Gastrocnemius medialis (tissue), 4 donors: ENCODE results near the gene KDM1A.

Experiments used
- POLR2A ChIP-seq, 2 donors: fragments of 450-650 bp; IDR thresholded peaks; one replicate each; pipeline ENCODE4 v1.6.1; 2017; ENCODE audit warnings: antibody characterized with exemption in 2 of 2, mild to moderate bottlenecking in 2 of 2, moderate library complexity in 2 of 2
- TF ChIP-seq, protein P1 (sequence below), 5 experiments: fragments of 450-650 bp in 3 of 5; fragments of 200-600 bp in 2 of 5; sonication (generic) in 2 of 5; IDR thresholded peaks in 4 of 5; conservative IDR thresholded peaks in 1 of 5; 1 replicate in 4 of 5; 2 replicates in 1 of 5; pipeline ENCODE4 v1.5.1; 2016 to 2019; ENCODE audit warnings: antibody characterized with exemption in 5 of 5, mild to moderate bottlenecking in 3 of 5, moderate library complexity in 3 of 5

DNA sequence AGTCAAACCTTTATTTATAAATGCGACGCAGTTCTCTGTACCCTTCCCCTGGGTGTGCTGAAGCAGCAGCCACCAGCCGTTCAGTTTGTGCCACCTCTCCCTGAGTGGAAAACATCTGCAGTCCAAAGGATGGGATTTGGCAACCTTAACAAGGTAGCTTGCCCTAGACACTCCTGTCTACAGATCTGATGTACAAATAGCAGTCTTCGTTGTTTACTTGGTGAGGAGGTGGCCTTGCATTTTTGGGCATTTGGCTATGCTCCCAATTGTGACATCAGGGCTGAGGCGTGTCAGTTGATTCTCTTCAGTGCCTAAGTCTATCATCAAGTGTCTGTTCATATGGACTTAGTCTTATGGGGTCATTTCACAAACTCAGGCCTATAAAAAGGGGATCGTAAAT is 59.8 kb downstream of the KDM1A start:
- TF ChIP-seq, protein P1, sequence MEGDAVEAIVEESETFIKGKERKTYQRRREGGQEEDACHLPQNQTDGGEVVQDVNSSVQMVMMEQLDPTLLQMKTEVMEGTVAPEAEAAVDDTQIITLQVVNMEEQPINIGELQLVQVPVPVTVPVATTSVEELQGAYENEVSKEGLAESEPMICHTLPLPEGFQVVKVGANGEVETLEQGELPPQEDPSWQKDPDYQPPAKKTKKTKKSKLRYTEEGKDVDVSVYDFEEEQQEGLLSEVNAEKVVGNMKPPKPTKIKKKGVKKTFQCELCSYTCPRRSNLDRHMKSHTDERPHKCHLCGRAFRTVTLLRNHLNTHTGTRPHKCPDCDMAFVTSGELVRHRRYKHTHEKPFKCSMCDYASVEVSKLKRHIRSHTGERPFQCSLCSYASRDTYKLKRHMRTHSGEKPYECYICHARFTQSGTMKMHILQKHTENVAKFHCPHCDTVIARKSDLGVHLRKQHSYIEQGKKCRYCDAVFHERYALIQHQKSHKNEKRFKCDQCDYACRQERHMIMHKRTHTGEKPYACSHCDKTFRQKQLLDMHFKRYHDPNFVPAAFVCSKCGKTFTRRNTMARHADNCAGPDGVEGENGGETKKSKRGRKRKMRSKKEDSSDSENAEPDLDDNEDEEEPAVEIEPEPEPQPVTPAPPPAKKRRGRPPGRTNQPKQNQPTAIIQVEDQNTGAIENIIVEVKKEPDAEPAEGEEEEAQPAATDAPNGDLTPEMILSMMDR (IDR thresholded peaks at IDR 0.05 in 4 of 5, conservative IDR thresholded peaks at IDR 0.05 in 1 of 5): no peak
- no peak for TF ChIP-seq POLR2A (IDR thresholded peaks at IDR 0.05)
